Measurements from ENCODE around the gene CYP46A1. TPM values are rescaled to one million over a fixed set of nuclear protein-coding genes. Genes with fewer than 3 reads are reported as not detected.

The CYP46A1 gene
- total RNA-seq, 2 experiments from 2014 or later: 0.11 to 0.22 TPM

DNA sequence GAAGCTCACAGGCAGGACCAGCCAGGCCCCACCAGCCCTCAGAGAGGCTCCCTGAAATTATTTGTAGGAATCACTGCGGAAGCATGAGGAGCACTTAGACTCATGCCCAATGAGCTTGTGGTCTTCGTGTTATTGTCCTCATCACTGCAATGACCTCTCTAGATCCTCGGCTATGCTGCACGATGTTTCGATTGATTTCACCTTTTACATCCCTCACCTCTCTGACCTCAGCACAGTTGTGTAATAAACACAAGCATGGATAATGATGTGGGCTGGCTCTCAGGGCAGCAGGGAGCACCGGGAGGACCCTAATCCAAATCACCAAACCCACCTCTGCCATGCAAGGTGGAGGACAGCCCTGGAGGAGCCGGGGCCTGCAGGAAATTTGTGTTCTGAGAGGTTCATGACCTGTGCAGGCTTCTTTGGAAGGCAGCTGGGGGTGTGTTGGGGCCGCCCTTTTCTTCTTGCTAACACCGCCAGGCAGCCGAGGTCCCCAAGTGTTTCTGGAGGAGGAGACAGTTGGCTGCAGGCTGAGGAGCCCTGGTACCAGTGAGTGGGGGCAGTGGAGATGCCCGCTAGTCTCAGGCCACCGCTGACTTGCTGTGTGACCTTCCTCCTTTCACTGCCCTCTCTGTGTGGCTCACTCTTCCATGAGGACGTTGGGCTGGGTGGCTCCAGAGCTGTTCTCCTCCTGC, 79.6 kb downstream of the CYP46A1 start:
- ATAC-seq (ENCODE audit: poor library complexity) (no peak), DNase-seq (no peak)
- Mint-ChIP-seq H3K36me3 (ENCODE audit: low read depth) (no peaks in the 10 kb centered on the region), H3K27ac (no peak overlapping the region), H3K27me3 (peaks cover 14% of the 10 kb centered on the region), H3K9me3 (no peaks in the 10 kb centered on the region), H3K4me3 (no peak overlapping the region), H3K4me1 (ENCODE audit: low read depth) (no peaks in the 10 kb centered on the region)
- intact Hi-C loops (cut with DNase I, micrococcal nuclease): no loop called here
- Histone ChIP-seq H3K27me3 (ENCODE audit: control insufficient read depth in 1 of 2, insufficient read depth in 2 of 2, low read length in 2 of 2) (peaks cover 0 to 2% of the 10 kb centered on the region in 2 experiments), H3K9me3 (ENCODE audit: control insufficient read depth in 1 of 2, insufficient read depth in 1 of 2, low read length in 2 of 2) (no peaks in the 10 kb centered on the region), H3K4me1 (ENCODE audit: insufficient read depth, low read length) (no peaks in the 10 kb centered on the region), H3K36me3 (ENCODE audit: insufficient read depth, low read length) (no peaks in the 10 kb centered on the region), H3K4me3 (ENCODE audit: low read length) (no peak overlapping the region), H3K27ac (ENCODE audit: low read depth in 1 of 2, low read length in 2 of 2) (no peak overlapping the region)
- TF ChIP-seq, protein P1, sequence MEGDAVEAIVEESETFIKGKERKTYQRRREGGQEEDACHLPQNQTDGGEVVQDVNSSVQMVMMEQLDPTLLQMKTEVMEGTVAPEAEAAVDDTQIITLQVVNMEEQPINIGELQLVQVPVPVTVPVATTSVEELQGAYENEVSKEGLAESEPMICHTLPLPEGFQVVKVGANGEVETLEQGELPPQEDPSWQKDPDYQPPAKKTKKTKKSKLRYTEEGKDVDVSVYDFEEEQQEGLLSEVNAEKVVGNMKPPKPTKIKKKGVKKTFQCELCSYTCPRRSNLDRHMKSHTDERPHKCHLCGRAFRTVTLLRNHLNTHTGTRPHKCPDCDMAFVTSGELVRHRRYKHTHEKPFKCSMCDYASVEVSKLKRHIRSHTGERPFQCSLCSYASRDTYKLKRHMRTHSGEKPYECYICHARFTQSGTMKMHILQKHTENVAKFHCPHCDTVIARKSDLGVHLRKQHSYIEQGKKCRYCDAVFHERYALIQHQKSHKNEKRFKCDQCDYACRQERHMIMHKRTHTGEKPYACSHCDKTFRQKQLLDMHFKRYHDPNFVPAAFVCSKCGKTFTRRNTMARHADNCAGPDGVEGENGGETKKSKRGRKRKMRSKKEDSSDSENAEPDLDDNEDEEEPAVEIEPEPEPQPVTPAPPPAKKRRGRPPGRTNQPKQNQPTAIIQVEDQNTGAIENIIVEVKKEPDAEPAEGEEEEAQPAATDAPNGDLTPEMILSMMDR (IDR thresholded peaks at IDR 0.05): no peak
- CTCF ChIA-PET: no interaction called here
- POLR2A ChIA-PET: no interaction called here

DNA sequence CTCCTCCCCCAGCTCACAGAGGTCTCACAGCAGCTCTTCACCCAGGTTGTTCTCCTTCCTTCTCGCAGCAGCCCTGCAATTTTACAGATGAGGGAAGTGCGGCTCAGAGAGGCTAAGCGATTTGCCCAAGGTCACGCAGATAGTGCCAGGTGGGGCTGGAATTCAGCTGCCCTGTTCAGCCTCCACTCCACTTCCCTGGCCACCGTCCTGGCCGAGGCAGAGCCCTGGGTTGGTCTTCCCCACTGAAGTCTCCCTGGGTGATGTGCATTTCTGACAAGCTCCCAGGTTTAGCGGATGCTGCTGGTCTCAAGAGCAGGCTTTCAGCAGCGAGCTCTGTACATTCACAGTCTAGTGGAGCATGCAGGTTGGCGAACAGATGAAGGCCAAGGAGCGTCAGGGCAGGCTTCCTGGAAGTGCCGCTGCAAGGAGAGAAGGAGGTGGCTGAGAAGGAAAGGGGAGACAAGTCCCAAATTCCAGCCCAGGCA, 80.2 kb downstream of the CYP46A1 start:
- CTCF ChIA-PET: no interaction called here
- no peaks in the 10 kb centered on the region for H3K4me1 ChIP-seq (ENCODE audit: insufficient read depth, low read length)
- Mint-ChIP-seq H3K9me3 (no peaks in the 10 kb centered on the region), H3K27ac (no peak overlapping the region), H3K27me3 (peaks cover 14% of the 10 kb centered on the region), H3K4me3 (no peak overlapping the region), H3K4me1 (ENCODE audit: low read depth) (no peaks in the 10 kb centered on the region), H3K36me3 (ENCODE audit: low read depth) (no peaks in the 10 kb centered on the region)
- no peaks in the 10 kb centered on the region for H3K36me3 ChIP-seq (ENCODE audit: insufficient read depth, low read length)
- ATAC-seq (ENCODE audit: poor library complexity) (no peak), DNase-seq (no peak)
- POLR2A ChIA-PET: no interaction called here
- TF ChIP-seq, protein P1 (IDR thresholded peaks at IDR 0.05): no peak
- no peaks in the 10 kb centered on the region for H3K9me3 ChIP-seq (ENCODE audit: control insufficient read depth in 1 of 2, insufficient read depth in 1 of 2, low read length in 2 of 2)
- intact Hi-C loops (cut with DNase I, micrococcal nuclease): no loop called here
- H3K27me3 ChIP-seq (ENCODE audit: control insufficient read depth in 1 of 2, insufficient read depth in 2 of 2, low read length in 2 of 2): peaks cover 0 to 2% of the 10 kb centered on the region in 2 experiments
- no peak overlapping the region for H3K4me3 ChIP-seq (ENCODE audit: low read length)
- H3K27ac ChIP-seq (ENCODE audit: low read depth in 1 of 2, low read length in 2 of 2): no peak overlapping the region

DNA sequence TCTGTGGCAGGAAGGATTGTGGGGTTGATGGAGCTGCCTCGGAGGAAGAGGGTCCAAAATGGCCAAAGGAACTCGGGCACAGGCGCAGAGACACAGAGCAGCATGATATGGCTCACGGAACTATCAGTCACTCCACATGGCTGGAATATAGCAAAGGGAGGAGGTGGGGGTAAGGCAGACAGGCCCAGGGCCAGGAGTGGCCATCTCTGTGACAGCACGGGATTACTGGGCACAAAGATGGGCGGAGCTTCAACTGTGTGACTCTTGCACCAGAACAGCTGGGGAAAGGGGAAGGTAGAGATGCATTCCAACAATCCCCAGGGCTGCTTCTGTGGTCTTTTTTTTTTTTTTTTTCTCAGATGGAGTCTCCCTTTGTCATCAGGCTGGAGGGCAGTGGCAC, 84.3 kb downstream of the CYP46A1 start:
- intact Hi-C loops (cut with DNase I, micrococcal nuclease): no loop called here
- no peak for ATAC-seq (ENCODE audit: poor library complexity)
- DNase-seq: no peak
- Mint-ChIP-seq H3K4me3 (no peak overlapping the region), H3K27ac (no peak overlapping the region), H3K27me3 (peaks cover 28% of the 10 kb centered on the region), H3K9me3 (no peaks in the 10 kb centered on the region), H3K36me3 (ENCODE audit: low read depth) (no peaks in the 10 kb centered on the region), H3K4me1 (ENCODE audit: low read depth) (no peaks in the 10 kb centered on the region)
- POLR2A ChIA-PET: no interaction called here
- Histone ChIP-seq H3K27ac (ENCODE audit: low read depth in 1 of 2, low read length in 2 of 2) (no peak overlapping the region), H3K27me3 (ENCODE audit: control insufficient read depth in 1 of 2, insufficient read depth in 2 of 2, low read length in 2 of 2) (no peaks in the 10 kb centered on the region), H3K36me3 (ENCODE audit: insufficient read depth, low read length) (no peaks in the 10 kb centered on the region), H3K9me3 (ENCODE audit: control insufficient read depth in 1 of 2, insufficient read depth in 1 of 2, low read length in 2 of 2) (no peaks in the 10 kb centered on the region), H3K4me3 (ENCODE audit: low read length) (no peak overlapping the region), H3K4me1 (ENCODE audit: insufficient read depth, low read length) (no peaks in the 10 kb centered on the region)
- CTCF ChIA-PET: no interaction called here
- TF ChIP-seq, protein P1 (IDR thresholded peaks at IDR 0.05): no peak

All from CD4-positive, alpha-beta T cell (primary cell).